SK-N-SH (cell line): ENCODE data around the gene AHR. TPM values are rescaled to one million over a fixed set of nuclear protein-coding genes. Genes with fewer than 3 reads are reported as not detected.
A peak's percentile ranks its signal among the peaks of the same experiment; 100 is the strongest.

Experiments
- CTCF ChIA-PET: fragments of 300-600, 350-600 bp; formaldehyde crosslinking; extraction: SDS; loops from one replicate; lab custom pipeline; 2021; lab: Yijun Ruan, JAX
- POLR2A ChIA-PET: fragments of 350-600 bp; sonication (Branson Sonifier 250); formaldehyde crosslinking; extraction: SDS; loops from one replicate; lab custom pipeline; 2020; ENCODE audit warnings: antibody characterized with exemption, inconsistent platforms; lab: Yijun Ruan, JAX
- DNase-seq: peaks from one replicate; pipeline ENCODE4 v3.0.0; 2012
- H2AFZ ChIP-seq: fragments of 200-600 bp; sonication (generic); 2 replicates; pipeline ENCODE4 v1.8.1; 2016; ENCODE audit warnings: antibody characterized with exemption, mild to moderate bottlenecking, low read depth
- H3F3A ChIP-seq: fragments of 200-600 bp; sonication (generic); replicated peaks from 2 replicates; pipeline ENCODE3; 2016; ENCODE audit warnings: antibody characterized with exemption, mild to moderate bottlenecking; ENCODE audit not compliant: insufficient read depth
- H3K27ac ChIP-seq, 2 experiments: fragments of 200-500 bp in 1 of 2; fragments of 200-600 bp in 1 of 2; sonication (Bioruptor generic) in 1 of 2; sonication (generic), shearing (Covaris generic) in 1 of 2; 2 replicates each; pipeline versions ENCODE4 v1.5.1 to v1.6.1; 2014 to 2016; ENCODE audit warnings: low read depth in 2 of 2, inconsistent platforms in 1 of 2, low read length in 1 of 2, mild to moderate bottlenecking in 1 of 2, mixed read lengths in 1 of 2
- H3K27me3 ChIP-seq: fragments of 200-600 bp; sonication (generic), shearing (Covaris generic); 2 replicates; pipeline ENCODE4 v1.6.1; 2016; ENCODE audit warnings: mixed run types; ENCODE audit not compliant: insufficient read depth
- H3K36me3 ChIP-seq, 2 experiments: fragments of 200-500 bp in 1 of 2; fragments of 200-600 bp in 1 of 2; sonication (Bioruptor generic) in 1 of 2; sonication (generic) in 1 of 2; replicated peaks in 1 of 2; 2 replicates each; pipeline versions ENCODE3 to v1.5.1; 2014 to 2016; ENCODE audit warnings: low read length in 1 of 2, mild to moderate bottlenecking in 1 of 2; ENCODE audit not compliant: insufficient read depth in 2 of 2, control insufficient read depth in 1 of 2
- H3K4me1 ChIP-seq, 2 experiments: fragments of 200-500 bp in 1 of 2; fragments of 200-600 bp in 1 of 2; sonication (Bioruptor generic) in 1 of 2; sonication (generic), shearing (Covaris generic) in 1 of 2; 2 replicates each; pipeline versions ENCODE4 v1.5.1 to v1.6.1; 2014 to 2016; ENCODE audit warnings: low read depth in 1 of 2, low read length in 1 of 2, mixed run types in 1 of 2; ENCODE audit not compliant: insufficient read depth in 2 of 2, control insufficient read depth in 1 of 2
- H3K4me2 ChIP-seq: fragments of 200-600 bp; sonication (generic), shearing (Covaris generic); 2 replicates; pipeline ENCODE4 v1.6.1; 2017; ENCODE audit warnings: mixed run types
- H3K4me3 ChIP-seq, 2 experiments: fragments of 200-500 bp in 1 of 2; fragments of 200-600 bp in 1 of 2; sonication (Bioruptor generic) in 1 of 2; sonication (generic), shearing (Covaris generic) in 1 of 2; 2 replicates each; pipeline versions ENCODE4 v1.5.1 to v1.8.1; 2014 to 2016; ENCODE audit warnings: low read depth in 2 of 2, inconsistent platforms in 1 of 2, low read length in 1 of 2, mild to moderate bottlenecking in 1 of 2, mixed read lengths in 1 of 2, moderate library complexity in 1 of 2
- H3K79me2 ChIP-seq: fragments of 200-600 bp; sonication (generic); 2 replicates; pipeline ENCODE4 v1.8.1; 2017; ENCODE audit warnings: mild to moderate bottlenecking; ENCODE audit not compliant: insufficient read depth
- H3K9ac ChIP-seq: fragments of 200-600 bp; sonication (generic); 2 replicates; pipeline ENCODE4 v1.6.1; 2017; ENCODE audit warnings: mixed run types
- H3K9me2 ChIP-seq: fragments of 200-600 bp; sonication (generic); 2 replicates; pipeline ENCODE4 v1.6.1; 2017; ENCODE audit warnings: mixed run types
- H3K9me3 ChIP-seq: fragments of 200-600 bp; sonication (generic); 2 replicates; pipeline ENCODE4 v1.6.1; 2017; ENCODE audit warnings: mixed run types, mild to moderate bottlenecking, moderate library complexity
- H4K20me1 ChIP-seq: fragments of 200-600 bp; sonication (generic); 2 replicates; pipeline ENCODE4 v1.6.1; 2017; ENCODE audit warnings: mild to moderate bottlenecking, mixed run types; ENCODE audit not compliant: insufficient read depth
- FOXJ3 ChIP-seq: sonication (generic); formaldehyde crosslinking; IDR thresholded peaks from 2 replicates; pipeline ENCODE4 v1.5.1; 2020; ENCODE audit warnings: mild to moderate bottlenecking, missing genetic modification reagents
- NRF1 ChIP-seq: IDR thresholded peaks from 2 replicates; pipeline ENCODE4 v1.6.1; 2012; ENCODE audit warnings: low read depth, mild to moderate bottlenecking, low read length
- POLR2AphosphoS5 ChIP-seq: IDR thresholded peaks from 2 replicates; pipeline ENCODE4 v1.6.1; 2012; ENCODE audit warnings: low read depth, low read length
- REST ChIP-seq: IDR thresholded peaks from 2 replicates; pipeline ENCODE4 v1.6.1; 2012; ENCODE audit warnings: mild to moderate bottlenecking, low read depth, low read length, moderate library complexity
- SMC3 ChIP-seq: IDR thresholded peaks from 2 replicates; pipeline ENCODE4 v1.6.1; 2012; ENCODE audit warnings: low read depth, low read length, improper control_type of control experiment
- TAF1 ChIP-seq: IDR thresholded peaks from 2 replicates; pipeline ENCODE4 v1.6.1; 2012; ENCODE audit warnings: low read depth, mild to moderate bottlenecking, low read length, moderate library complexity, borderline replicate concordance
- TCF12 ChIP-seq: IDR thresholded peaks from 2 replicates; pipeline ENCODE4 v1.4.0; 2012
- USF1 ChIP-seq: IDR thresholded peaks from 2 replicates; pipeline ENCODE4 v1.4.0; 2012; ENCODE audit warnings: low read depth, borderline replicate concordance
- WGBS: methylation state at CpG from one replicate; pipeline ENCODE4 v1.1.6; 2017; ENCODE audit warnings: low lambda C conversion rate; 5-methylcytosine and 5-hydroxymethylcytosine counted together
- polyA plus RNA-seq, 3 experiments: library from polyadenylated mRNA; depleted of rRNA; stranded (reverse); fragments of >200 nt; gene quantifications; 2 replicates each; pipeline ENCODE4 v1.2.3, GENCODE V29; 2012
- TF ChIP-seq, protein P1 (sequence below): IDR thresholded peaks from 2 replicates; pipeline ENCODE4 v1.4.0; 2012; ENCODE audit warnings: low read depth, borderline replicate concordance
- TF ChIP-seq, protein P2 (sequence below): IDR thresholded peaks from 2 replicates; pipeline ENCODE4; 2012

The AHR gene
- polyA plus RNA-seq, 1 of the 3 experiments (the other 2 are of a cell fraction), result not detected

- Histone ChIP-seq H4K20me1 (no peaks in the 10 kb centered on the region), H3K9me3 (peaks cover 21% of the 10 kb centered on the region), H3K4me2 (no peak overlapping the region), H3K27ac (no peak overlapping the region), H3K4me1 (peaks cover 0 to 4% of the 10 kb centered on the region in 2 experiments; a peak in 1 of 4 replicates), H3K9ac (no peak overlapping the region), H3K4me3 (no peak overlapping the region), H2AFZ (no peak overlapping the region), H3F3A (peaks cover 4% of the 10 kb centered on the region), H3K9me2 (no peaks in the 10 kb centered on the region), H3K27me3 (no peaks in the 10 kb centered on the region), H3K79me2 (no peaks in the 10 kb centered on the region), H3K36me3 (no peaks in the 10 kb centered on the region)
- DNase-seq, result no peak
- CTCF ChIA-PET, result no interaction called here
- no peak for TF ChIP-seq POLR2AphosphoS5
- no peak for TF ChIP-seq NRF1
- no peak for TF ChIP-seq SMC3
- no peak for TF ChIP-seq TAF1
- TF ChIP-seq, protein P1, sequence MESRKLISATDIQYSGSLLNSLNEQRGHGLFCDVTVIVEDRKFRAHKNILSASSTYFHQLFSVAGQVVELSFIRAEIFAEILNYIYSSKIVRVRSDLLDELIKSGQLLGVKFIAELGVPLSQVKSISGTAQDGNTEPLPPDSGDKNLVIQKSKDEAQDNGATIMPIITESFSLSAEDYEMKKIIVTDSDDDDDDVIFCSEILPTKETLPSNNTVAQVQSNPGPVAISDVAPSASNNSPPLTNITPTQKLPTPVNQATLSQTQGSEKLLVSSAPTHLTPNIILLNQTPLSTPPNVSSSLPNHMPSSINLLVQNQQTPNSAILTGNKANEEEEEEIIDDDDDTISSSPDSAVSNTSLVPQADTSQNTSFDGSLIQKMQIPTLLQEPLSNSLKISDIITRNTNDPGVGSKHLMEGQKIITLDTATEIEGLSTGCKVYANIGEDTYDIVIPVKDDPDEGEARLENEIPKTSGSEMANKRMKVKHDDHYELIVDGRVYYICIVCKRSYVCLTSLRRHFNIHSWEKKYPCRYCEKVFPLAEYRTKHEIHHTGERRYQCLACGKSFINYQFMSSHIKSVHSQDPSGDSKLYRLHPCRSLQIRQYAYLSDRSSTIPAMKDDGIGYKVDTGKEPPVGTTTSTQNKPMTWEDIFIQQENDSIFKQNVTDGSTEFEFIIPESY, result no peak
- TF ChIP-seq REST, result no peak
- POLR2A ChIA-PET, result no interaction called here
- 5% methylated on average over 3 of the region's 3 CpGs for WGBS
Measured at GRCh38 chr7:17269341-17270221, 28.9 kb upstream of the AHR start.

DNA sequence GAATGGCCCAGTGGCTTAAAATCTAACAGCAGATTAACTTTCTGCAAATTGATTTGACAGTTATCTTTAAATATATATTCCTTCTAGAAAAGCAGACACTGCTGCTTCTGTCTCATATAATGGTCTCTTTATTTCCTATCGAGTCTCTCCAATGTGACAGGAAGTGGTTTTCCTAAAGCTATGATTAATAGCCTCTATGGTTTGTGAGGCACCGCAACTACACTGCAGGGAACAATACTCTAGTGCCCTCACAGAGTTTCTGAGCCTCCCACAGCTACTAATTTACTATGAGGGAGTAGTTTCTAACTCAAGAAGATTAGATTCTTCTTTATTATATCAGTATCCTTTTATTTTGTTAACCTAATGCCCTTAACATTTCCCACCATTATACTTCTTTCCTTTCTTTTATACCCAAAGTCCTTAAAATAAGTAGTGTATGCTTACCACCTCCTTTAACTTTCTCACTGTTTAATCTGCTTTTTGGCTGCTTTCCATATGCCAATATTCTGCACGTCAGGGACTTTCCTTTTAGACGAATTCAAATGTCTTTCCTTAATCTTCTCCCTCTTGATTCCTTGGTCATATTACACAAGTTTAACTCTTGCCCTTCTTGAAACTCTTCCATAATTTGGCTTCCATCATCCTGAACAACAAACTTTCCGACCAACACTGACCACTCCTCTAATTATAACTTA is 23.8 kb upstream of the AHR start:
- H3K27ac ChIP-seq, result peak overlapping the region in 1 of 2 experiments; percentile 31; a peak in 2 of 4 replicates
- H2AFZ ChIP-seq, result no peak overlapping the region
- H3K9me3 ChIP-seq, result peaks cover 4% of the 10 kb centered on the region; the same call in 1 of the 2 replicates
- WGBS, result 10% methylated on average over 5 of the region's 5 CpGs
- H3K36me3 ChIP-seq, result no peaks in the 10 kb centered on the region
- H3K27me3 ChIP-seq, result peaks cover 7% of the 10 kb centered on the region; the same call in 1 of the 2 replicates
- H3K9ac ChIP-seq, result no peak overlapping the region
- TF ChIP-seq TCF12, result no peak
- 0 out of 2 replicates have a peak, but pooled peaks have one; percentile 11 for TF ChIP-seq USF1
- TF ChIP-seq, protein P2, sequence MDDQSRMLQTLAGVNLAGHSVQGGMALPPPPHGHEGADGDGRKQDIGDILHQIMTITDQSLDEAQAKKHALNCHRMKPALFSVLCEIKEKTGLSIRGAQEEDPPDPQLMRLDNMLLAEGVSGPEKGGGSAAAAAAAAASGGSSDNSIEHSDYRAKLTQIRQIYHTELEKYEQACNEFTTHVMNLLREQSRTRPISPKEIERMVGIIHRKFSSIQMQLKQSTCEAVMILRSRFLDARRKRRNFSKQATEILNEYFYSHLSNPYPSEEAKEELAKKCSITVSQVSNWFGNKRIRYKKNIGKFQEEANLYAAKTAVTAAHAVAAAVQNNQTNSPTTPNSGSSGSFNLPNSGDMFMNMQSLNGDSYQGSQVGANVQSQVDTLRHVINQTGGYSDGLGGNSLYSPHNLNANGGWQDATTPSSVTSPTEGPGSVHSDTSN, result peak; percentile 71
- no peak for TF ChIP-seq FOXJ3 (CRISPR knock-in tag)
- H3F3A ChIP-seq, result peaks cover 13% of the 10 kb centered on the region
- POLR2A ChIA-PET, result no interaction called here
- DNase-seq, result no peak
- peaks cover 0 to 17% of the 10 kb centered on the region in 2 experiments; a peak in 1 of 4 replicates for H3K4me1 ChIP-seq
- no peaks in the 10 kb centered on the region for H3K9me2 ChIP-seq
- H3K79me2 ChIP-seq, result no peaks in the 10 kb centered on the region
- no peak overlapping the region for H3K4me3 ChIP-seq
- CTCF ChIA-PET, result no interaction called here
- H3K4me2 ChIP-seq, result 0 out of 2 replicates have a peak overlapping the region, but pooled peaks have one; percentile 3
- no peaks in the 10 kb centered on the region for H4K20me1 ChIP-seq
